ENCODE measurements around the gene PNRC2. TPM values are rescaled to one million over a fixed set of nuclear protein-coding genes. Genes with fewer than 3 reads are reported as not detected.
A peak's percentile ranks its signal among the peaks of the same experiment; 100 is the strongest.

The PNRC2 gene
- total RNA-seq, 1 experiment from 2014 or later = 166 TPM

DNA sequence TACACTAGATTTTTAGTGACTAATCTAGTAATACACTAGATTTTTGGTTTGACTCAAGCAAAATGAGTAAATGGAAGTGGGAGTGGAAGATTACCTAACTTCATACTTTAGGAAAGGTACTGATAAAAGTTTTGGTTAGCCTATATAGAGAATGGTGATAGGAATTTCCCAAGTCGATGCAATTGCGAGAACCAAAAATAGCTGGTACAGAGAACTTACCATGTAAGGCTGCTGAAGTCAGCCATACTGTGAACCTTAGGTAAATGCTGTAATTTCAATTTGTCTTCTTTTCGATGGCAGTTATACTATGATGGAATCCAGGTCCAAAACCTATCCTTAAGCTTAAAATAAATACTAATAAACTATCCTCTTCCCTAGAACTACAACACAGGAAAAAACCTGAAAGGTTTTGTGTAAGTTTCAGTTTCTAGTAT lies 4.6 kb downstream of the PNRC2 start:
- peaks cover 46% of the 10 kb centered on the region for H3K36me3 Mint-ChIP-seq
- ATAC-seq (no peak), DNase-seq (ENCODE audit: low spot score) (no peak)
- peak overlapping the region; percentile 81 for H3K27ac Mint-ChIP-seq
- ChIA-PET CTCF (interaction anchor here (1.9 kb wide), 1 partner anchor 153 kb away, joined by 6 read pairs; no protein-coding TSS in a partner anchor), POLR2A (interaction anchor here (0.6 to 1.5 kb wide), 2 partner anchors 9 to 10 kb away, joined by 3 read pairs; no protein-coding TSS in a partner anchor)
- H3K9me3 Mint-ChIP-seq = no peaks in the 10 kb centered on the region
- TF ChIP-seq, protein P1, sequence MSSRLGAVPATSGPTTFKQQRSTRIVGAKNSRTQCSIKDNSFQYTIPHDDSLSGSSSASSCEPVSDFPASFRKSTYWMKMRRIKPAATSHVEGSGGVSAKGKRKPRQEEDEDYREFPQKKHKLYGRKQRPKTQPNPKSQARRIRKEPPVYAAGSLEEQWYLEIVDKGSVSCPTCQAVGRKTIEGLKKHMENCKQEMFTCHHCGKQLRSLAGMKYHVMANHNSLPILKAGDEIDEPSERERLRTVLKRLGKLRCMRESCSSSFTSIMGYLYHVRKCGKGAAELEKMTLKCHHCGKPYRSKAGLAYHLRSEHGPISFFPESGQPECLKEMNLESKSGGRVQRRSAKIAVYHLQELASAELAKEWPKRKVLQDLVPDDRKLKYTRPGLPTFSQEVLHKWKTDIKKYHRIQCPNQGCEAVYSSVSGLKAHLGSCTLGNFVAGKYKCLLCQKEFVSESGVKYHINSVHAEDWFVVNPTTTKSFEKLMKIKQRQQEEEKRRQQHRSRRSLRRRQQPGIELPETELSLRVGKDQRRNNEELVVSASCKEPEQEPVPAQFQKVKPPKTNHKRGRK (CRISPR knock-in tag; IDR thresholded peaks at IDR 0.05; ENCODE audit: borderline replicate concordance) = no peak
- TF ChIP-seq NR2C2 (CRISPR knock-in tag; IDR thresholded peaks at IDR 0.05) = no peak
- TF ChIP-seq ZNF396 (CRISPR knock-in tag; IDR thresholded peaks at IDR 0.05; ENCODE audit: borderline replicate concordance) = no peak
- no peak for TF ChIP-seq ATF1 (CRISPR knock-in tag; IDR thresholded peaks at IDR 0.05)
- TF ChIP-seq, protein P2, sequence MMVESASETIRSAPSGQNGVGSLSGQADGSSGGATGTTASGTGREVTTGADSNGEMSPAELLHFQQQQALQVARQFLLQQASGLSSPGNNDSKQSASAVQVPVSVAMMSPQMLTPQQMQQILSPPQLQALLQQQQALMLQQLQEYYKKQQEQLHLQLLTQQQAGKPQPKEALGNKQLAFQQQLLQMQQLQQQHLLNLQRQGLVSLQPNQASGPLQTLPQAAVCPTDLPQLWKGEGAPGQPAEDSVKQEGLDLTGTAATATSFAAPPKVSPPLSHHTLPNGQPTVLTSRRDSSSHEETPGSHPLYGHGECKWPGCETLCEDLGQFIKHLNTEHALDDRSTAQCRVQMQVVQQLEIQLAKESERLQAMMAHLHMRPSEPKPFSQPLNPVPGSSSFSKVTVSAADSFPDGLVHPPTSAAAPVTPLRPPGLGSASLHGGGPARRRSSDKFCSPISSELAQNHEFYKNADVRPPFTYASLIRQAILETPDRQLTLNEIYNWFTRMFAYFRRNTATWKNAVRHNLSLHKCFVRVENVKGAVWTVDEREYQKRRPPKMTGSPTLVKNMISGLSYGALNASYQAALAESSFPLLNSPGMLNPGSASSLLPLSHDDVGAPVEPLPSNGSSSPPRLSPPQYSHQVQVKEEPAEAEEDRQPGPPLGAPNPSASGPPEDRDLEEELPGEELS (CRISPR knock-in tag; IDR thresholded peaks at IDR 0.05) = no peak
- TF ChIP-seq ELF4 (CRISPR knock-in tag; IDR thresholded peaks at IDR 0.05; ENCODE audit: low read depth) = no peak
- TF ChIP-seq CBFB (CRISPR knock-in tag; IDR thresholded peaks at IDR 0.05; ENCODE audit: low read depth) = no peak
- TF ChIP-seq, protein P3, sequence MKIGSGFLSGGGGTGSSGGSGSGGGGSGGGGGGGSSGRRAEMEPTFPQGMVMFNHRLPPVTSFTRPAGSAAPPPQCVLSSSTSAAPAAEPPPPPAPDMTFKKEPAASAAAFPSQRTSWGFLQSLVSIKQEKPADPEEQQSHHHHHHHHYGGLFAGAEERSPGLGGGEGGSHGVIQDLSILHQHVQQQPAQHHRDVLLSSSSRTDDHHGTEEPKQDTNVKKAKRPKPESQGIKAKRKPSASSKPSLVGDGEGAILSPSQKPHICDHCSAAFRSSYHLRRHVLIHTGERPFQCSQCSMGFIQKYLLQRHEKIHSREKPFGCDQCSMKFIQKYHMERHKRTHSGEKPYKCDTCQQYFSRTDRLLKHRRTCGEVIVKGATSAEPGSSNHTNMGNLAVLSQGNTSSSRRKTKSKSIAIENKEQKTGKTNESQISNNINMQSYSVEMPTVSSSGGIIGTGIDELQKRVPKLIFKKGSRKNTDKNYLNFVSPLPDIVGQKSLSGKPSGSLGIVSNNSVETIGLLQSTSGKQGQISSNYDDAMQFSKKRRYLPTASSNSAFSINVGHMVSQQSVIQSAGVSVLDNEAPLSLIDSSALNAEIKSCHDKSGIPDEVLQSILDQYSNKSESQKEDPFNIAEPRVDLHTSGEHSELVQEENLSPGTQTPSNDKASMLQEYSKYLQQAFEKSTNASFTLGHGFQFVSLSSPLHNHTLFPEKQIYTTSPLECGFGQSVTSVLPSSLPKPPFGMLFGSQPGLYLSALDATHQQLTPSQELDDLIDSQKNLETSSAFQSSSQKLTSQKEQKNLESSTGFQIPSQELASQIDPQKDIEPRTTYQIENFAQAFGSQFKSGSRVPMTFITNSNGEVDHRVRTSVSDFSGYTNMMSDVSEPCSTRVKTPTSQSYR (CRISPR knock-in tag; IDR thresholded peaks at IDR 0.05) = no peak
- TF ChIP-seq ZNF317 (CRISPR knock-in tag; IDR thresholded peaks at IDR 0.05; ENCODE audit: borderline replicate concordance, low read depth) = no peak
- TF ChIP-seq ZNF423 (CRISPR knock-in tag; IDR thresholded peaks at IDR 0.05) = no peak
- no peak for TF ChIP-seq JUN (CRISPR knock-in tag; IDR thresholded peaks at IDR 0.05)
- H3K27me3 Mint-ChIP-seq (ENCODE audit: low read depth) = no peaks in the 10 kb centered on the region
- H3K4me1 Mint-ChIP-seq = peaks cover 13% of the 10 kb centered on the region
- H3K4me3 Mint-ChIP-seq = no peak overlapping the region

DNA sequence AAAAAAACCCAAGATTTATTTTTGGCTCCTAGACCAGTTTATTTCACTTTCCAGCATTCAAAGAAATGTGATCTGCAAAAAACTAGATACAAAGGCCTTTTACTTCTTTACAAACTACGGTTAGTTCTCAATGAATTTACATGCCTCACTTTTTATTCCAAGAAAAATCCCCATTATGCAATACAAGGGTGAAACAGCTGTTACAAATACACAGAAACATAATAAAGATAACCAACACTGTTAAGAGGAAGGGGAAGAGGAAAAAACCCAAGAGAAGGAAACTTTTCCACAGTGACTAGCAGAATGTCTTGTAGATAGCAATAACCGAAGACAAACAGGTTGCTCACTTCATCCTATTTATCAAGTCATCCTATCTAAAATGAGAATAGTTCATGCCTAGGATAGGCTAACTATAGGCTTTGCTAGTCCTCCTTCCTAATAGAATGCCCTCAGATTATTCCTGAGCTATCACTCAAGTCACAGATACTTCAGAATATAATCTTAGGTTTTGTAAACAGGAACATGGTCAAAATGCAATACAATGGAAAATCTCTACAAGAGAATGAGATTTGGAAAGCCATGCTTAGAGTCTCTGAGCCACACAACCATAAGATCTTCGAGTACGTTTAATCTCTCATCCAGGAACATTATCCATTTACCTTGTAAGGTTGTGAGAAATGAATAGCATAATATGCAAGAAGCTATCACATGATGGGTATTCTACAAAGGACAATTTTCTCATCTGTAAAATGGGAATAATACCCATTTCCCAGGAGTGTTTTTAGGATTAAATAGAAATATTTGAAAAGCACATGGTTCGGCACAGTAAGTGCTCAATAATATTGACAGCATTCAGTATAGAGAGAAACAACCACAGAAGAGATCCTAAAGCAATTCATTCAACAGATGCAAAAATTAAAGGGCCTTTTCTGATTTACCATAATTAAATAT lies 5.4 kb downstream of the PNRC2 start:
- ChIA-PET POLR2A (interaction anchor here (1.5 kb wide), 1 partner anchor 8 kb away, joined by 3 read pairs; no protein-coding TSS in a partner anchor), CTCF (interaction anchor here (1.9 kb wide), 1 partner anchor 154 kb away, joined by 6 read pairs; no protein-coding TSS in a partner anchor)
- no peaks in the 10 kb centered on the region for H3K27me3 Mint-ChIP-seq (ENCODE audit: low read depth)
- ATAC-seq = no peak
- no peak for TF ChIP-seq GABPB1 (CRISPR knock-in tag; IDR thresholded peaks at IDR 0.05)
- peak overlapping the region; percentile 80 for H3K27ac Mint-ChIP-seq
- H3K4me1 Mint-ChIP-seq = peaks cover 13% of the 10 kb centered on the region
- H3K4me3 Mint-ChIP-seq = no peak overlapping the region
- DNase-seq (ENCODE audit: low spot score) = no peak
- H3K36me3 Mint-ChIP-seq = peaks cover 48% of the 10 kb centered on the region
- no peaks in the 10 kb centered on the region for H3K9me3 Mint-ChIP-seq

DNA sequence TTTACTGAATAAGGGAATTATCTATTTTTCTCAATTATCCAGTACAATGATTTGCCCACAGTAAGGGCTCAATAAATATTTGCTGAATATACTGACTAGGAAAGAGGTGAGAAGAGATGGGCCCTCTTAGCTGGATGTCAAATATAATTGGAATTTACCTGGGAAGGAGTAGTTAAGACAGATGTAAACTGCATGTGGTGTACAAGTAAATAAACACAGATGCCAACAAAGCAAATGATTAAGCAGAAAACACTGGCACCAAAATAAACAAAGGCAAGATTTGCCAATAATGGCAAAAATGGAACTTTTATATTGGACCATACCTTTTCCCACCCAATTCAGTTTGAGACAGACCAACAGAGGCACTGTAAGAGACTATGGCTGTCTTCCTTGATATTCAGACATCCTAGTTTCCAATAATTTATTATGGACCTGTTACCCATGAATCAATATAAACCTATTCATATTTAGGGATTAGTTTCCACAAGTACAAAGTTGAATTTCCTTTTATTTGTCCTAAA lies 7.4 kb downstream of the PNRC2 start:
- no peaks in the 10 kb centered on the region for H3K4me1 Mint-ChIP-seq
- no peak overlapping the region for H3K4me3 Mint-ChIP-seq
- no peaks in the 10 kb centered on the region for H3K27me3 Mint-ChIP-seq (ENCODE audit: low read depth)
- CTCF ChIA-PET = no interaction called here
- H3K36me3 Mint-ChIP-seq = peaks cover 45% of the 10 kb centered on the region
- POLR2A ChIA-PET = interaction anchor here (1.5 kb wide), 1 partner anchor 9 kb away, joined by 3 read pairs; no protein-coding TSS in a partner anchor
- H3K9me3 Mint-ChIP-seq = no peaks in the 10 kb centered on the region
- DNase-seq (ENCODE audit: low spot score) (no peak), ATAC-seq (no peak)
- H3K27ac Mint-ChIP-seq = no peak overlapping the region
- no peak for TF ChIP-seq HMGA2 (CRISPR knock-in tag; IDR thresholded peaks at IDR 0.05)
- no peak for TF ChIP-seq ZBTB21 (CRISPR knock-in tag; IDR thresholded peaks at IDR 0.05; ENCODE audit: borderline replicate concordance)
- TF ChIP-seq SMAD3 (CRISPR knock-in tag; IDR thresholded peaks at IDR 0.05; ENCODE audit: borderline replicate concordance) = no peak
- TF ChIP-seq, protein P4, sequence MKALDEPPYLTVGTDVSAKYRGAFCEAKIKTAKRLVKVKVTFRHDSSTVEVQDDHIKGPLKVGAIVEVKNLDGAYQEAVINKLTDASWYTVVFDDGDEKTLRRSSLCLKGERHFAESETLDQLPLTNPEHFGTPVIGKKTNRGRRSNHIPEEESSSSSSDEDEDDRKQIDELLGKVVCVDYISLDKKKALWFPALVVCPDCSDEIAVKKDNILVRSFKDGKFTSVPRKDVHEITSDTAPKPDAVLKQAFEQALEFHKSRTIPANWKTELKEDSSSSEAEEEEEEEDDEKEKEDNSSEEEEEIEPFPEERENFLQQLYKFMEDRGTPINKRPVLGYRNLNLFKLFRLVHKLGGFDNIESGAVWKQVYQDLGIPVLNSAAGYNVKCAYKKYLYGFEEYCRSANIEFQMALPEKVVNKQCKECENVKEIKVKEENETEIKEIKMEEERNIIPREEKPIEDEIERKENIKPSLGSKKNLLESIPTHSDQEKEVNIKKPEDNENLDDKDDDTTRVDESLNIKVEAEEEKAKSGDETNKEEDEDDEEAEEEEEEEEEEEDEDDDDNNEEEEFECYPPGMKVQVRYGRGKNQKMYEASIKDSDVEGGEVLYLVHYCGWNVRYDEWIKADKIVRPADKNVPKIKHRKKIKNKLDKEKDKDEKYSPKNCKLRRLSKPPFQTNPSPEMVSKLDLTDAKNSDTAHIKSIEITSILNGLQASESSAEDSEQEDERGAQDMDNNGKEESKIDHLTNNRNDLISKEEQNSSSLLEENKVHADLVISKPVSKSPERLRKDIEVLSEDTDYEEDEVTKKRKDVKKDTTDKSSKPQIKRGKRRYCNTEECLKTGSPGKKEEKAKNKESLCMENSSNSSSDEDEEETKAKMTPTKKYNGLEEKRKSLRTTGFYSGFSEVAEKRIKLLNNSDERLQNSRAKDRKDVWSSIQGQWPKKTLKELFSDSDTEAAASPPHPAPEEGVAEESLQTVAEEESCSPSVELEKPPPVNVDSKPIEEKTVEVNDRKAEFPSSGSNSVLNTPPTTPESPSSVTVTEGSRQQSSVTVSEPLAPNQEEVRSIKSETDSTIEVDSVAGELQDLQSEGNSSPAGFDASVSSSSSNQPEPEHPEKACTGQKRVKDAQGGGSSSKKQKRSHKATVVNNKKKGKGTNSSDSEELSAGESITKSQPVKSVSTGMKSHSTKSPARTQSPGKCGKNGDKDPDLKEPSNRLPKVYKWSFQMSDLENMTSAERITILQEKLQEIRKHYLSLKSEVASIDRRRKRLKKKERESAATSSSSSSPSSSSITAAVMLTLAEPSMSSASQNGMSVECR (CRISPR knock-in tag; IDR thresholded peaks at IDR 0.05; ENCODE audit: borderline replicate concordance) = no peak
- TF ChIP-seq IRF2 (CRISPR knock-in tag; IDR thresholded peaks at IDR 0.05; ENCODE audit: borderline replicate concordance, low read depth) = no peak
- TF ChIP-seq SP1 (CRISPR knock-in tag; conservative IDR thresholded peaks at IDR 0.05) = no peak
- TF ChIP-seq FOXK1 (CRISPR knock-in tag; IDR thresholded peaks at IDR 0.05) = no peak
- no peak for TF ChIP-seq NR3C1 (CRISPR knock-in tag; conservative IDR thresholded peaks at IDR 0.05; ENCODE audit: low read depth)
